ENCODE results near the gene DUS2.
"Not testable (repeated sequence)": the region's sequence is repeated elsewhere in the genome, so short reads cannot be mapped to it uniquely, and the experiment has no call there.

Gene DUS2

GRCh38 chr16:68015681-68016080, 7.4 kb upstream of the DUS2 start, which contains the start of gene DPEP2NB:
DPEP2NB (minus strand) TSS chr16:68015911; CDS start chr16:68015770, 141 bp downstream.
- Histone ChIP-seq H3K4me3 (ENCODE audit: low read depth in 1 of 2, low read length in 2 of 2) (no peak within 1 kb of the TSS), H3K27me3 (ENCODE audit: control insufficient read depth in 1 of 2, insufficient read depth in 2 of 2, low read length in 2 of 2) (no peaks in the 10 kb centered on the region), H3K36me3 (ENCODE audit: control insufficient read depth in 1 of 2, insufficient read depth in 2 of 2, low read length in 2 of 2) (no peaks in the 10 kb centered on the region), H3K4me1 (ENCODE audit: control insufficient read depth in 1 of 2, insufficient read depth in 2 of 2, low read length in 2 of 2) (no peaks in the 10 kb centered on the region), H3K9me3 (ENCODE audit: control insufficient read depth in 1 of 2, low read length in 2 of 2) (no peaks in the 10 kb centered on the region), H3K27ac (ENCODE audit: low read depth, low read length) (no peak within 1 kb of the TSS), H3K9ac (ENCODE audit: low read depth in 1 of 2, low read length in 2 of 2) (no peak within 1 kb of the TSS)

- Histone ChIP-seq H3K27ac (ENCODE audit: low read depth, low read length) (no peak overlapping the region), H3K36me3 (ENCODE audit: control insufficient read depth in 1 of 2, insufficient read depth in 2 of 2, low read length in 2 of 2) (peaks cover 0 to 8% of the 10 kb centered on the region in 2 donors), H3K4me1 (ENCODE audit: control insufficient read depth in 1 of 2, insufficient read depth in 2 of 2, low read length in 2 of 2) (peaks cover 14 to 27% of the 10 kb centered on the region in 2 donors), H3K27me3 (ENCODE audit: control insufficient read depth in 1 of 2, insufficient read depth in 2 of 2, low read length in 2 of 2) (no peaks in the 10 kb centered on the region), H3K4me3 (ENCODE audit: low read depth in 1 of 2, low read length in 2 of 2) (no peak overlapping the region), H3K9ac (ENCODE audit: low read depth in 1 of 2, low read length in 2 of 2) (no peak overlapping the region), H3K9me3 (ENCODE audit: control insufficient read depth in 1 of 2, low read length in 2 of 2) (no peaks in the 10 kb centered on the region)
Measured at GRCh38 chr16:68019167-68019680, 3.9 kb upstream of the DUS2 start.

- Histone ChIP-seq H3K4me3 (ENCODE audit: low read depth in 1 of 2, low read length in 2 of 2) (peak overlapping the region; percentile 95 to 97), H3K36me3 (ENCODE audit: control insufficient read depth in 1 of 2, insufficient read depth in 2 of 2, low read length in 2 of 2) (peaks cover 0 to 8% of the 10 kb centered on the region in 2 donors), H3K9me3 (ENCODE audit: control insufficient read depth in 1 of 2, low read length in 2 of 2) (no peaks in the 10 kb centered on the region), H3K27me3 (ENCODE audit: control insufficient read depth in 1 of 2, insufficient read depth in 2 of 2, low read length in 2 of 2) (no peaks in the 10 kb centered on the region), H3K4me1 (ENCODE audit: control insufficient read depth in 1 of 2, insufficient read depth in 2 of 2, low read length in 2 of 2) (peaks cover 14 to 27% of the 10 kb centered on the region in 2 donors), H3K27ac (ENCODE audit: low read depth, low read length) (no peak overlapping the region), H3K9ac (ENCODE audit: low read depth in 1 of 2, low read length in 2 of 2) (no peak overlapping the region)
Measured at GRCh38 chr16:68021490-68021889, 1.6 kb upstream of the DUS2 start.

DNA sequence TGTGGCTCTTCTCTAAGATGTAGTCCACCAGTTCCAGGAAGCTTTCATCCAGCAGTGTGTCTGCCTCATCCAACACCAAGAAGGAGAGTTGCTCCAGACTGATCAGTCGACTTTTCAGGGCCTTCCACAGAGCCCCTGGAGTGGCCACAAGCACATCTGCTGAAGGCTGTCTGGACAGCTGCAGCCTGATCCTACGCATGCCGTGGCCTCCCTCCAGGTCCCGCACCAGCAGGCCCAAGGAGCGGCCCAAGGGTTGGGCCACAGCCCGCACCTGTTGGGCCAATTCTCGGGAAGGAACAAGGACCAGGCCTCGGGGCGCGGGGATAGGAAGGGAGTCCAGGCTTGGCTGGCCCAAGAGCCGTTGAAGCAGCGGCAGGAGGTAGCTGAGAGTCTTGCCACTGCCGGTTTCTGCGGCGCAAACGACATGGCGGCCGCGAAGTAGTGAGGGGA, 781 bp upstream of the DUS2 start:
- Histone ChIP-seq H3K27ac (ENCODE audit: low read depth, low read length) (no peak overlapping the region), H3K9ac (ENCODE audit: low read depth in 1 of 2, low read length in 2 of 2) (peak overlapping the region; percentile 87 to 95), H3K27me3 (ENCODE audit: control insufficient read depth in 1 of 2, insufficient read depth in 2 of 2, low read length in 2 of 2) (no peaks in the 10 kb centered on the region), H3K36me3 (ENCODE audit: control insufficient read depth in 1 of 2, insufficient read depth in 2 of 2, low read length in 2 of 2) (peaks cover 0 to 8% of the 10 kb centered on the region in 2 donors), H3K9me3 (ENCODE audit: control insufficient read depth in 1 of 2, low read length in 2 of 2) (no peaks in the 10 kb centered on the region), H3K4me1 (ENCODE audit: control insufficient read depth in 1 of 2, insufficient read depth in 2 of 2, low read length in 2 of 2) (peaks cover 14 to 27% of the 10 kb centered on the region in 2 donors), H3K4me3 (ENCODE audit: low read depth in 1 of 2, low read length in 2 of 2) (peak overlapping the region; percentile 95 to 97)

GRCh38 chr16:68028996-68029395, 5.9 kb downstream of the DUS2 start:
- Histone ChIP-seq H3K9ac (ENCODE audit: low read depth in 1 of 2, low read length in 2 of 2) (no peak overlapping the region), H3K27ac (ENCODE audit: low read depth, low read length) (no peak overlapping the region), H3K36me3 (ENCODE audit: control insufficient read depth in 1 of 2, insufficient read depth in 2 of 2, low read length in 2 of 2) (peaks cover 0 to 4% of the 10 kb centered on the region in 2 donors), H3K4me3 (ENCODE audit: low read depth in 1 of 2, low read length in 2 of 2) (no peak overlapping the region), H3K9me3 (ENCODE audit: control insufficient read depth in 1 of 2, low read length in 2 of 2) (no peaks in the 10 kb centered on the region), H3K27me3 (ENCODE audit: control insufficient read depth in 1 of 2, insufficient read depth in 2 of 2, low read length in 2 of 2) (no peaks in the 10 kb centered on the region), H3K4me1 (ENCODE audit: control insufficient read depth in 1 of 2, insufficient read depth in 2 of 2, low read length in 2 of 2) (peaks cover 0 to 2% of the 10 kb centered on the region in 2 donors)

DNA sequence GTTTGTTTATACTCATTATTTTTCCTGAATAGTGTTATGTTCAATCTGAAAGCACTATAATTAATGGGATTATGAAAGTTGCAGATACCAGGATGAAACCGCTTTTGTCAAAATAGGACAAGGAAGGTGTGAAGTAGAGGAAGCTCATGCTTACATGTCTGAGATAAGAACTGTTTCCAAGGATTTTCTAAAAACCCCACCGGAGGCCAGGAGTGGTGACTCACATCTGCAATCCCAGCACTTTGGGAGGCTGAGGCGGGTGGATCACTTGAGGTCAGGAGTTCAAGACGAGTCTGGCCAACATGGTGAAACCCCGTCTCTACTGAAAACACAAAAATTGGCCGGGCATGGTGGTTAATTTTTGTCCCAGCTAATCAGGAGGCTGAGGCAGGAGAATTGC, 7.0 kb downstream of the DUS2 start:
- H3K4me3 ChIP-seq (ENCODE audit: low read depth in 1 of 2, low read length in 2 of 2); H3K36me3 ChIP-seq (ENCODE audit: control insufficient read depth in 1 of 2, insufficient read depth in 2 of 2, low read length in 2 of 2); H3K27ac ChIP-seq (ENCODE audit: low read depth, low read length); H3K9me3 ChIP-seq (ENCODE audit: control insufficient read depth in 1 of 2, low read length in 2 of 2); H3K9ac ChIP-seq (ENCODE audit: low read depth in 1 of 2, low read length in 2 of 2); H3K27me3 ChIP-seq (ENCODE audit: control insufficient read depth in 1 of 2, insufficient read depth in 2 of 2, low read length in 2 of 2); H3K4me1 ChIP-seq (ENCODE audit: control insufficient read depth in 1 of 2, insufficient read depth in 2 of 2, low read length in 2 of 2): not testable (repeated sequence)

- H3K9ac ChIP-seq (ENCODE audit: low read depth in 1 of 2, low read length in 2 of 2) = no peak overlapping the region
- H3K4me1 ChIP-seq (ENCODE audit: control insufficient read depth in 1 of 2, insufficient read depth in 2 of 2, low read length in 2 of 2) = no peaks in the 10 kb centered on the region
- no peak overlapping the region for H3K4me3 ChIP-seq (ENCODE audit: low read depth in 1 of 2, low read length in 2 of 2)
Measured at GRCh38 chr16:68031951-68032350, 8.9 kb downstream of the DUS2 start.

GRCh38 chr16:68033101-68033500, 10.0 kb downstream of the DUS2 start:
- Histone ChIP-seq H3K4me1 (ENCODE audit: control insufficient read depth in 1 of 2, insufficient read depth in 2 of 2, low read length in 2 of 2) (no peaks in the 10 kb centered on the region), H3K27ac (ENCODE audit: low read depth, low read length) (no peak overlapping the region), H3K4me3 (ENCODE audit: low read depth in 1 of 2, low read length in 2 of 2) (no peak overlapping the region), H3K9me3 (ENCODE audit: control insufficient read depth in 1 of 2, low read length in 2 of 2) (no peaks in the 10 kb centered on the region), H3K36me3 (ENCODE audit: control insufficient read depth in 1 of 2, insufficient read depth in 2 of 2, low read length in 2 of 2) (peaks cover 0 to 4% of the 10 kb centered on the region in 2 donors), H3K9ac (ENCODE audit: low read depth in 1 of 2, low read length in 2 of 2) (no peak overlapping the region), H3K27me3 (ENCODE audit: control insufficient read depth in 1 of 2, insufficient read depth in 2 of 2, low read length in 2 of 2) (no peaks in the 10 kb centered on the region)

More at GRCh38 chr16:68031951-68032350, 8.9 kb downstream of the DUS2 start:
- no peaks in the 10 kb centered on the region for H3K27me3 ChIP-seq (ENCODE audit: control insufficient read depth in 1 of 2, insufficient read depth in 2 of 2, low read length in 2 of 2)
- no peaks in the 10 kb centered on the region for H3K9me3 ChIP-seq (ENCODE audit: control insufficient read depth in 1 of 2, low read length in 2 of 2)
- H3K36me3 ChIP-seq (ENCODE audit: control insufficient read depth in 1 of 2, insufficient read depth in 2 of 2, low read length in 2 of 2) = peaks cover 0 to 4% of the 10 kb centered on the region in 2 donors
- no peak overlapping the region for H3K27ac ChIP-seq (ENCODE audit: low read depth, low read length)

GRCh38 chr16:68035227-68035626, 12.1 kb downstream of the DUS2 start:
- H3K27ac ChIP-seq (ENCODE audit: low read depth, low read length) = no peak overlapping the region
- no peaks in the 10 kb centered on the region for H3K27me3 ChIP-seq (ENCODE audit: control insufficient read depth in 1 of 2, insufficient read depth in 2 of 2, low read length in 2 of 2)
- H3K9ac ChIP-seq (ENCODE audit: low read depth in 1 of 2, low read length in 2 of 2) = no peak overlapping the region
- H3K9me3 ChIP-seq (ENCODE audit: control insufficient read depth in 1 of 2, low read length in 2 of 2) = no peaks in the 10 kb centered on the region
- peaks cover 0 to 4% of the 10 kb centered on the region in 2 donors for H3K36me3 ChIP-seq (ENCODE audit: control insufficient read depth in 1 of 2, insufficient read depth in 2 of 2, low read length in 2 of 2)
- no peak overlapping the region for H3K4me3 ChIP-seq (ENCODE audit: low read depth in 1 of 2, low read length in 2 of 2)
- H3K4me1 ChIP-seq (ENCODE audit: control insufficient read depth in 1 of 2, insufficient read depth in 2 of 2, low read length in 2 of 2) = no peaks in the 10 kb centered on the region

DNA sequence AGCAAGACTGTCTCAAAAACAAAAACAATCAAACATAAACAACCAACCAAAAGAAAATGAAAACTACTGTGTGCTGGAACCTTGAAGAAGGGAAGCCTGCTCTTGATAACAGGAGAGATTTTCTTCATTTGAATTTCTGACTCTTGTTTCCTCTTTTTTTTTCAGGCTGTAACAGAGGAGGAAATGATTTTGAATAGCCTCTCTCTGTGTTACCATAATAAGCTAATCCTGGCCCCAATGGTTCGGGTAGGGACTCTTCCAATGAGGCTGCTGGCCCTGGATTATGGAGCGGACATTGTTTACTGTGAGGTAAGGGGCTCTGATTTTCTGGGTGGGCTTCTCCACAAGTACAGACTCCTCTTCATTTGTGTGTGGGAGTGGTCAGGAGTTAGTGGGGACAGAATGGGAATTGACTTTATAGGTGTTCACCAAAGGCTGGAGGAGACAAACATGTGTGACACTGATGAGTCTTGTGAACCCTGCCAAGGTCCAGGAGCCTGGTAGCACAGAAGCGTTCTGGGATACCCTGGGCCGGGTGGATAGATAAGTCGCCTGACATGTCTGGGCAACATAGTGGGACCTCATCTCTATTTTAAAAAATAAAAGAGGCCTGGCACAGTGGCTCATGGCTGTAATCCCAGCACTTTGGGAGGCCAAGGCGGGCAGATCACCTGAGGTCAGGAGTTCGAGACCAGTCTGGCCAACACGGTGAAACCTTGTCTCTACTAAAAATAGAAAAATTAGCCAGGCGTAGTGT, 14.9 kb downstream of the DUS2 start:
- H3K27me3 ChIP-seq (ENCODE audit: control insufficient read depth in 1 of 2, insufficient read depth in 2 of 2, low read length in 2 of 2) = no peaks in the 10 kb centered on the region
- no peak overlapping the region for H3K27ac ChIP-seq (ENCODE audit: low read depth, low read length)
- peak overlapping the region in 1 of 2 donors; percentile 30 for H3K4me3 ChIP-seq (ENCODE audit: low read depth in 1 of 2, low read length in 2 of 2)
- no peak overlapping the region for H3K9ac ChIP-seq (ENCODE audit: low read depth in 1 of 2, low read length in 2 of 2)
- H3K36me3 ChIP-seq (ENCODE audit: control insufficient read depth in 1 of 2, insufficient read depth in 2 of 2, low read length in 2 of 2) = no peaks in the 10 kb centered on the region
- no peaks in the 10 kb centered on the region for H3K9me3 ChIP-seq (ENCODE audit: control insufficient read depth in 1 of 2, low read length in 2 of 2)
- H3K4me1 ChIP-seq (ENCODE audit: control insufficient read depth in 1 of 2, insufficient read depth in 2 of 2, low read length in 2 of 2) = no peaks in the 10 kb centered on the region

All from duodenal mucosa (tissue), 2 donors.